K562 (cell line): ENCODE results near the gene HNRNPH3. TPM values are rescaled to one million over a fixed set of nuclear protein-coding genes. Genes with fewer than 3 reads are reported as not detected.

ENCODE experiments used
- SAFB ChIP-seq: fragments of 200-400 bp; formaldehyde crosslinking; IDR thresholded peaks from 2 replicates; pipeline ENCODE4 v1.6.1; 2017; ENCODE audit warnings: low read depth, low read length, borderline replicate concordance
- SP2 ChIP-seq: IDR thresholded peaks from 2 replicates; pipeline ENCODE4 v1.6.1; 2011; ENCODE audit warnings: mild to moderate bottlenecking, low read depth, low read length, moderate library complexity; ENCODE audit not compliant: poor library complexity, severe bottlenecking; ENCODE audit errors: extremely low read depth
- ZNF224 ChIP-seq: sonication (generic); formaldehyde crosslinking; IDR thresholded peaks from 2 replicates; pipeline ENCODE4 v1.8.0; 2022; ENCODE audit warnings: mild to moderate bottlenecking, missing genetic modification reagents
- polyA plus RNA-seq, 8 experiments: library from polyadenylated mRNA; depleted of rRNA in 4 of 8; stranded (reverse) in 5 of 8; unstranded in 3 of 8; fragments of >200 nt; fragmentation: Nextera tagmentation in 2 of 8; fragmentation: Illumina TruSeq in 1 of 8; extraction: Ambion mirVana in 2 of 8; extraction: Trizol in 1 of 8; gene quantifications; 2 replicates each; pipeline versions ENCODE4 v1.2.1 to v1.2.3, GENCODE V29; 2011 to 2014; ENCODE audit warnings: inconsistent platforms in 1 of 8, missing spikeins in 1 of 8
- total RNA-seq, 7 experiments: library from RNA; depleted of rRNA in 6 of 7; stranded (reverse); fragments of >200 nt in 6 of 7; fragmentation: Illumina TruSeq in 2 of 7; extraction: Trizol in 2 of 7; gene quantifications; 2 replicates each; pipeline versions ENCODE4 v1.2.1 to v1.2.3, GENCODE V29; 2011 to 2021; ENCODE audit warnings: low replicate concordance in 1 of 7
- TF ChIP-seq, protein P1 (sequence below): sonication (generic); formaldehyde crosslinking; IDR thresholded peaks from 2 replicates; pipeline ENCODE4 v1.8.0; 2022; ENCODE audit warnings: missing genetic modification reagents, mild to moderate bottlenecking, borderline replicate concordance
- TF ChIP-seq, protein P2 (sequence below), 2 experiments: fragments of 450-650 bp; formaldehyde crosslinking in 1 of 2; IDR thresholded peaks; 2 replicates each; pipeline versions ENCODE4 v1.4.0 to v1.6.1; 2014 to 2020; ENCODE audit warnings: mild to moderate bottlenecking in 2 of 2, borderline replicate concordance in 1 of 2, low read depth in 1 of 2
- TF ChIP-seq, protein P3 (sequence below): fragments of 250-450 bp; sonication (Bioruptor Pico); IDR thresholded peaks from 2 replicates; pipeline ENCODE4 v1.4.0; 2020

Gene HNRNPH3
- total and polyA plus RNA-seq, 9 of the 15 experiments (the other 6 are each of a cell fraction or from before 2014, with no cell fraction given) = 52.8 to 562 (median 152) TPM

DNA sequence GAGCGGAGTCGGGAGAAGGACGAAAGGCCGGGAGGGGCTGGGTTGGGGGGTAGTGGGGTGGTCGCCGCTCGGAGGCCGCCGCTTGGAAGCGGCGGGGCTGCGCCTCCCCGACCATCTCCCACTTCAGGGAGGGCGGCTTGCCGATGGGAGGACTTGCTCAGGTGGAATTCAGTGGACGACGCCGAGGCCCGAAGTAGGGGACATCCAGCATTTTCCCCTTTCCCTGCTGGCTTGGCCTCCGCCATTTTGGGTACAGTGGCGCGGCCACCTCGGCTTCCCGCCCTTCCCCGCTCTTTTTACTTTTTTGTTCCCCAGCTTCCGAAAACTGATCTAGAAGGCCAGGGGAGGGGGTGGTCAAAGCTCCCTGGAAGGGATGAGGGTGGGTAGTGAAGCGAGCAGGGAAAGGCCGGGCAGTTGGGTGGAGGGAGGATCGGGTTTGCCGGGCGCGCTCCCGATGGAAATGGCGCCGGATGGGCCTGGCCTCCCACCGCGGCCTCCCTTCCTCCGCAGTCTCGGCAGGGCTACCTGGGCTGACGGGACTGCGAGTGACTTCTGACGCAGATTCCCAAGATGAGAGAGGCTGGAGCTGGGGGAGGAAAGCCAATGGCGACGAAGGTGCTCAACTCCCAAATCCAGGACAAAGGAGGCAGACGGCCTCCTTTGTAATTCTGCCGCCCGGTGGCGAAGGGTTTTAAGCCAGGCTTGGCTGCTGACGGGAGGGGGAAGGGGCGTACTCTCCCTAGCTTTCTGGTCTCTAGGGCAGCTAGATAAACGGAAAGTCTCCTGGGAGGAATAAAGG lies 594 bp downstream of the HNRNPH3 start, which contains the start of gene PBLD (continued):
- TF ChIP-seq, protein P1, sequence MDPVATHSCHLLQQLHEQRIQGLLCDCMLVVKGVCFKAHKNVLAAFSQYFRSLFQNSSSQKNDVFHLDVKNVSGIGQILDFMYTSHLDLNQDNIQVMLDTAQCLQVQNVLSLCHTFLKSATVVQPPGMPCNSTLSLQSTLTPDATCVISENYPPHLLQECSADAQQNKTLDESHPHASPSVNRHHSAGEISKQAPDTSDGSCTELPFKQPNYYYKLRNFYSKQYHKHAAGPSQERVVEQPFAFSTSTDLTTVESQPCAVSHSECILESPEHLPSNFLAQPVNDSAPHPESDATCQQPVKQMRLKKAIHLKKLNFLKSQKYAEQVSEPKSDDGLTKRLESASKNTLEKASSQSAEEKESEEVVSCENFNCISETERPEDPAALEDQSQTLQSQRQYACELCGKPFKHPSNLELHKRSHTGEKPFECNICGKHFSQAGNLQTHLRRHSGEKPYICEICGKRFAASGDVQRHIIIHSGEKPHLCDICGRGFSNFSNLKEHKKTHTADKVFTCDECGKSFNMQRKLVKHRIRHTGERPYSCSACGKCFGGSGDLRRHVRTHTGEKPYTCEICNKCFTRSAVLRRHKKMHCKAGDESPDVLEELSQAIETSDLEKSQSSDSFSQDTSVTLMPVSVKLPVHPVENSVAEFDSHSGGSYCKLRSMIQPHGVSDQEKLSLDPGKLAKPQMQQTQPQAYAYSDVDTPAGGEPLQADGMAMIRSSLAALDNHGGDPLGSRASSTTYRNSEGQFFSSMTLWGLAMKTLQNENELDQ (CRISPR knock-in tag) = no peak
- TF ChIP-seq ZNF224 (CRISPR knock-in tag) = no peak
- TF ChIP-seq, protein P2, sequence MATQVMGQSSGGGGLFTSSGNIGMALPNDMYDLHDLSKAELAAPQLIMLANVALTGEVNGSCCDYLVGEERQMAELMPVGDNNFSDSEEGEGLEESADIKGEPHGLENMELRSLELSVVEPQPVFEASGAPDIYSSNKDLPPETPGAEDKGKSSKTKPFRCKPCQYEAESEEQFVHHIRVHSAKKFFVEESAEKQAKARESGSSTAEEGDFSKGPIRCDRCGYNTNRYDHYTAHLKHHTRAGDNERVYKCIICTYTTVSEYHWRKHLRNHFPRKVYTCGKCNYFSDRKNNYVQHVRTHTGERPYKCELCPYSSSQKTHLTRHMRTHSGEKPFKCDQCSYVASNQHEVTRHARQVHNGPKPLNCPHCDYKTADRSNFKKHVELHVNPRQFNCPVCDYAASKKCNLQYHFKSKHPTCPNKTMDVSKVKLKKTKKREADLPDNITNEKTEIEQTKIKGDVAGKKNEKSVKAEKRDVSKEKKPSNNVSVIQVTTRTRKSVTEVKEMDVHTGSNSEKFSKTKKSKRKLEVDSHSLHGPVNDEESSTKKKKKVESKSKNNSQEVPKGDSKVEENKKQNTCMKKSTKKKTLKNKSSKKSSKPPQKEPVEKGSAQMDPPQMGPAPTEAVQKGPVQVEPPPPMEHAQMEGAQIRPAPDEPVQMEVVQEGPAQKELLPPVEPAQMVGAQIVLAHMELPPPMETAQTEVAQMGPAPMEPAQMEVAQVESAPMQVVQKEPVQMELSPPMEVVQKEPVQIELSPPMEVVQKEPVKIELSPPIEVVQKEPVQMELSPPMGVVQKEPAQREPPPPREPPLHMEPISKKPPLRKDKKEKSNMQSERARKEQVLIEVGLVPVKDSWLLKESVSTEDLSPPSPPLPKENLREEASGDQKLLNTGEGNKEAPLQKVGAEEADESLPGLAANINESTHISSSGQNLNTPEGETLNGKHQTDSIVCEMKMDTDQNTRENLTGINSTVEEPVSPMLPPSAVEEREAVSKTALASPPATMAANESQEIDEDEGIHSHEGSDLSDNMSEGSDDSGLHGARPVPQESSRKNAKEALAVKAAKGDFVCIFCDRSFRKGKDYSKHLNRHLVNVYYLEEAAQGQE (IDR thresholded peaks at IDR 0.05; ENCODE audit: borderline replicate concordance) = peak; percentile 33; the same call in 1 of the 2 replicates
- TF ChIP-seq, protein P2 (CRISPR knock-in tag; IDR thresholded peaks at IDR 0.05; ENCODE audit: low read depth) = peak; percentile 77
- TF ChIP-seq SP2 = no peak
- TF ChIP-seq SAFB = no peak
- TF ChIP-seq, protein P3, sequence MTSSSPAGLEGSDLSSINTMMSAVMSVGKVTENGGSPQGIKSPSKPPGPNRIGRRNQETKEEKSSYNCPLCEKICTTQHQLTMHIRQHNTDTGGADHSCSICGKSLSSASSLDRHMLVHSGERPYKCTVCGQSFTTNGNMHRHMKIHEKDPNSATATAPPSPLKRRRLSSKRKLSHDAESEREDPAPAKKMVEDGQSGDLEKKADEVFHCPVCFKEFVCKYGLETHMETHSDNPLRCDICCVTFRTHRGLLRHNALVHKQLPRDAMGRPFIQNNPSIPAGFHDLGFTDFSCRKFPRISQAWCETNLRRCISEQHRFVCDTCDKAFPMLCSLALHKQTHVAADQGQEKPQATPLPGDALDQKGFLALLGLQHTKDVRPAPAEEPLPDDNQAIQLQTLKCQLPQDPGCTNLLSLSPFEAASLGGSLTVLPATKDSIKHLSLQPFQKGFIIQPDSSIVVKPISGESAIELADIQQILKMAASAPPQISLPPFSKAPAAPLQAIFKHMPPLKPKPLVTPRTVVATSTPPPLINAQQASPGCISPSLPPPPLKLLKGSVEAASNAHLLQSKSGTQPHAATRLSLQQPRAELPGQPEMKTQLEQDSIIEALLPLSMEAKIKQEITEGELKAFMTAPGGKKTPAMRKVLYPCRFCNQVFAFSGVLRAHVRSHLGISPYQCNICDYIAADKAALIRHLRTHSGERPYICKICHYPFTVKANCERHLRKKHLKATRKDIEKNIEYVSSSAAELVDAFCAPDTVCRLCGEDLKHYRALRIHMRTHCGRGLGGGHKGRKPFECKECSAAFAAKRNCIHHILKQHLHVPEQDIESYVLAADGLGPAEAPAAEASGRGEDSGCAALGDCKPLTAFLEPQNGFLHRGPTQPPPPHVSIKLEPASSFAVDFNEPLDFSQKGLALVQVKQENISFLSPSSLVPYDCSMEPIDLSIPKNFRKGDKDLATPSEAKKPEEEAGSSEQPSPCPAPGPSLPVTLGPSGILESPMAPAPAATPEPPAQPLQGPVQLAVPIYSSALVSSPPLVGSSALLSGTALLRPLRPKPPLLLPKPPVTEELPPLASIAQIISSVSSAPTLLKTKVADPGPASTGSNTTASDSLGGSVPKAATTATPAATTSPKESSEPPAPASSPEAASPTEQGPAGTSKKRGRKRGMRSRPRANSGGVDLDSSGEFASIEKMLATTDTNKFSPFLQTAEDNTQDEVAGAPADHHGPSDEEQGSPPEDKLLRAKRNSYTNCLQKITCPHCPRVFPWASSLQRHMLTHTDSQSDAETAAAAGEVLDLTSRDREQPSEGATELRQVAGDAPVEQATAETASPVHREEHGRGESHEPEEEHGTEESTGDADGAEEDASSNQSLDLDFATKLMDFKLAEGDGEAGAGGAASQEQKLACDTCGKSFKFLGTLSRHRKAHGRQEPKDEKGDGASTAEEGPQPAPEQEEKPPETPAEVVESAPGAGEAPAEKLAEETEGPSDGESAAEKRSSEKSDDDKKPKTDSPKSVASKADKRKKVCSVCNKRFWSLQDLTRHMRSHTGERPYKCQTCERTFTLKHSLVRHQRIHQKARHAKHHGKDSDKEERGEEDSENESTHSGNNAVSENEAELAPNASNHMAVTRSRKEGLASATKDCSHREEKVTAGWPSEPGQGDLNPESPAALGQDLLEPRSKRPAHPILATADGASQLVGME (CRISPR knock-in tag) = peak; percentile 80; the same call in 1 of the 2 replicates
